Erythroblast (primary cell): ENCODE results near the gene APBB1IP.

Source experiments
- GATA1 ChIP-seq: IDR thresholded peaks from 2 replicates; pipeline ENCODE4 v1.6.1; 2011; ENCODE audit warnings: low read depth, mild to moderate bottlenecking, control low read depth, low read length, moderate library complexity
- POLR2A ChIP-seq: IDR thresholded peaks from 2 replicates; pipeline ENCODE4 v1.6.1; 2011; ENCODE audit warnings: mild to moderate bottlenecking, low read length

GRCh38 chr10:26478061-26478460 lies 39.9 kb downstream of the APBB1IP start:
- TF ChIP-seq POLR2A (no peak), GATA1 (no peak)
